Keratinocyte (primary cell): ENCODE measurements around the gene TLL2. TPM values are rescaled to one million over a fixed set of nuclear protein-coding genes. Genes with fewer than 3 reads are reported as not detected.

ENCODE experiments used
- DNase-seq: peaks from one replicate; pipeline ENCODE4 v3.0.0-alpha.2; 2011; ENCODE audit warnings: low read depth, missing footprints, low spot score
- FAIRE-seq: peaks from 2 replicates; lab custom pipeline; 2011; peaks lifted over from hg19 to GRCh38; lab: Jason Lieb, UNC
- H2AFZ ChIP-seq: 2 replicates; pipeline ENCODE4 v1.6.0; 2012; ENCODE audit warnings: low read length, control low read depth, inconsistent platforms; ENCODE audit not compliant: control insufficient read depth
- H3K27ac ChIP-seq: 2 replicates; pipeline ENCODE4 v1.5.1; 2011; ENCODE audit warnings: low read length; ENCODE audit not compliant: control insufficient read depth, insufficient read depth
- H3K27me3 ChIP-seq: 3 replicates; pipeline ENCODE4 v1.6.0; 2011; ENCODE audit warnings: low read length; ENCODE audit not compliant: control insufficient read depth, insufficient read depth; ENCODE audit errors: extremely low read depth
- H3K36me3 ChIP-seq, 2 experiments: 2 replicates in 1 of 2; 3 replicates in 1 of 2; pipeline ENCODE4 v1.5.1; 2011; ENCODE audit warnings: low read length in 2 of 2, mild to moderate bottlenecking in 1 of 2; ENCODE audit not compliant: control insufficient read depth in 2 of 2, insufficient read depth in 2 of 2; ENCODE audit errors: extremely low read depth in 1 of 2
- H3K4me1 ChIP-seq: 3 replicates; pipeline ENCODE4 v1.5.1; 2011; ENCODE audit warnings: low read length; ENCODE audit not compliant: control insufficient read depth, insufficient read depth; ENCODE audit errors: extremely low read depth
- H3K4me2 ChIP-seq: 3 replicates; pipeline ENCODE4 v1.6.0; 2011; ENCODE audit warnings: low read depth, low read length; ENCODE audit not compliant: control insufficient read depth, insufficient read depth; ENCODE audit errors: extremely low read depth
- H3K4me3 ChIP-seq, 3 experiments: fragments of 200-600 bp in 1 of 3; sonication (generic) in 1 of 3; 2 replicates in 2 of 3; 3 replicates in 1 of 3; pipeline ENCODE4 v1.5.1; 2011 to 2016; ENCODE audit warnings: low read length in 3 of 3, mild to moderate bottlenecking in 3 of 3, control low read depth in 2 of 3, inconsistent platforms in 1 of 3, low read depth in 1 of 3, mixed read lengths in 1 of 3, mixed run types in 1 of 3, moderate library complexity in 1 of 3; ENCODE audit not compliant: control insufficient read depth in 2 of 3, insufficient read depth in 2 of 3; ENCODE audit errors: extremely low read depth in 1 of 3
- H3K79me2 ChIP-seq: 2 replicates; pipeline ENCODE4 v1.6.0; 2012; ENCODE audit warnings: low read length; ENCODE audit not compliant: control insufficient read depth, insufficient read depth
- H3K9ac ChIP-seq: 3 replicates; pipeline ENCODE4 v1.6.0; 2011; ENCODE audit warnings: low read length; ENCODE audit not compliant: control insufficient read depth, insufficient read depth; ENCODE audit errors: extremely low read depth
- H3K9me1 ChIP-seq: 3 replicates; pipeline ENCODE4 v1.6.0; 2011; ENCODE audit warnings: low read length; ENCODE audit not compliant: control insufficient read depth, insufficient read depth; ENCODE audit errors: extremely low read depth
- H3K9me3 ChIP-seq: 2 replicates; pipeline ENCODE4 v1.5.1; 2012; ENCODE audit warnings: low read depth, low read length; ENCODE audit not compliant: control insufficient read depth
- H4K20me1 ChIP-seq: 3 replicates; pipeline ENCODE4 v1.6.0; 2011; ENCODE audit warnings: low read length; ENCODE audit not compliant: control insufficient read depth, insufficient read depth; ENCODE audit errors: extremely low read depth
- CTCF ChIP-seq, 3 experiments: IDR thresholded peaks in 1 of 3; conservative IDR thresholded peaks in 1 of 3; optimal IDR thresholded peaks in 1 of 3; 2 replicates in 2 of 3; 3 replicates in 1 of 3; pipeline versions ENCODE3 to v1.5.1; 2011; ENCODE audit warnings: low read length in 3 of 3, mild to moderate bottlenecking in 3 of 3, moderate library complexity in 2 of 3, control low read depth in 1 of 3, inconsistent platforms in 1 of 3; ENCODE audit not compliant: insufficient read depth in 2 of 3; ENCODE audit errors: extremely low read depth in 1 of 3
- EZH2 ChIP-seq: IDR thresholded peaks from one replicate; pipeline ENCODE4 v1.6.1; 2012; ENCODE audit warnings: inconsistent platforms, mild to moderate bottlenecking, low read length, moderate library complexity
- dilution Hi-C: fragments of 300-500 bp; cut with MboI; formaldehyde crosslinking; loops from one replicate; pipeline ENCODE4 v1.7.0; 2020; ENCODE audit warnings: low sequenced_read_pairs; ENCODE audit not compliant: extremely low pct_ligation_motif_present
- polyA plus RNA-seq, 5 experiments: library from polyadenylated mRNA; depleted of rRNA in 3 of 5; stranded (reverse) in 3 of 5; stranded (forward) in 1 of 5; unstranded in 1 of 5; fragments of >200 nt; gene quantifications; 1 replicate in 1 of 5; 2 replicates in 3 of 5; 3 replicates in 1 of 5; pipeline versions ENCODE4 v1.2.1 to v1.2.3, GENCODE V29; 2011 to 2012; ENCODE audit warnings: missing spikeins in 2 of 5, low read depth in 1 of 5, low replicate concordance in 1 of 5

TLL2 gene
- polyA plus RNA-seq, 1 donor (not counting 4 experiments of a cell fraction or from before 2014, with no cell fraction given) = 0.83 TPM

GRCh38 chr10:96389785-96390184 is 123.9 kb downstream of the TLL2 start:
- TF ChIP-seq CTCF (optimal IDR thresholded peaks at IDR 0.05 in 1 of 3, IDR thresholded peaks at IDR 0.05 in 1 of 3, conservative IDR thresholded peaks at IDR 0.05 in 1 of 3; ENCODE audit: extremely low read depth in 1 of 3, insufficient read depth in 2 of 3, low read length in 3 of 3) (no peak), EZH2 (no peak)
- no peak overlapping the region for H3K27ac ChIP-seq
- H3K9ac ChIP-seq = no peak overlapping the region
- no peaks in the 10 kb centered on the region for H3K36me3 ChIP-seq
- no peak overlapping the region for H2AFZ ChIP-seq
- no peaks in the 10 kb centered on the region for H3K9me3 ChIP-seq
- H4K20me1 ChIP-seq = no peaks in the 10 kb centered on the region
- DNase-seq (no peak), FAIRE-seq (no peak)
- H3K27me3 ChIP-seq = peaks cover 48% of the 10 kb centered on the region
- H3K79me2 ChIP-seq = no peaks in the 10 kb centered on the region
- dilution Hi-C loops = no loop called here
- no peaks in the 10 kb centered on the region for H3K4me1 ChIP-seq
- H3K9me1 ChIP-seq = no peaks in the 10 kb centered on the region
- H3K4me3 ChIP-seq = no peak overlapping the region
- H3K4me2 ChIP-seq = no peak overlapping the region

GRCh38 chr10:96387601-96388000 is 126.1 kb downstream of the TLL2 start:
- peaks cover 31% of the 10 kb centered on the region for H3K27me3 ChIP-seq
- H3K9ac ChIP-seq = no peak overlapping the region

More at GRCh38 chr10:96387601-96388000, 126.1 kb downstream of the TLL2 start:
- Histone ChIP-seq H3K4me3 (no peak overlapping the region), H2AFZ (no peak overlapping the region), H3K4me1 (no peaks in the 10 kb centered on the region), H3K79me2 (no peaks in the 10 kb centered on the region), H3K4me2 (no peak overlapping the region), H3K27ac (no peak overlapping the region), H3K9me1 (no peaks in the 10 kb centered on the region), H3K36me3 (no peaks in the 10 kb centered on the region), H3K9me3 (no peaks in the 10 kb centered on the region), H4K20me1 (no peaks in the 10 kb centered on the region)
- FAIRE-seq = no peak
- dilution Hi-C loops = no loop called here
- no peak for DNase-seq
- no peak for TF ChIP-seq CTCF (optimal IDR thresholded peaks at IDR 0.05 in 1 of 3, IDR thresholded peaks at IDR 0.05 in 1 of 3, conservative IDR thresholded peaks at IDR 0.05 in 1 of 3; ENCODE audit: extremely low read depth in 1 of 3, insufficient read depth in 2 of 3, low read length in 3 of 3)
